AG04450 (cell line): Measurements from ENCODE around the gene MAML2. TPM values are rescaled to one million over a fixed set of nuclear protein-coding genes. Genes with fewer than 3 reads are reported as not detected.

Experiments used
- CTCF ChIA-PET: fragments of 300-600, 350-600 bp; formaldehyde crosslinking; extraction: SDS; loops from one replicate; lab custom pipeline; 2022; ENCODE audit warnings: antibody characterized with exemption, inconsistent platforms; lab: Charles Lee
- POLR2A ChIA-PET: fragments of 350-600 bp; formaldehyde crosslinking; extraction: SDS; loops from one replicate; lab custom pipeline; 2021; ENCODE audit warnings: antibody characterized with exemption, inconsistent platforms; lab: Yijun Ruan, JAX
- DNase-seq: peaks from one replicate; pipeline ENCODE4 v3.0.0-alpha.2; 2011; ENCODE audit warnings: low read depth, low spot score
- H3K27ac ChIP-seq: one replicate; pipeline ENCODE4 v1.5.1; 2012; ENCODE audit warnings: low read depth, low read length, control low read depth
- H3K27me3 ChIP-seq: one replicate; pipeline ENCODE4 v1.6.0; 2012; ENCODE audit warnings: low read length; ENCODE audit not compliant: control insufficient read depth, insufficient read depth
- H3K4me3 ChIP-seq: 2 replicates; pipeline ENCODE4 v1.5.1; 2011; ENCODE audit warnings: mild to moderate bottlenecking, low read depth, low read length, control low read depth
- H3K9me3 ChIP-seq: 2 replicates; pipeline ENCODE4 v1.5.1; 2012; ENCODE audit warnings: low read length; ENCODE audit not compliant: control insufficient read depth, insufficient read depth
- CTCF ChIP-seq: IDR thresholded peaks from 2 replicates; pipeline ENCODE4 v1.5.1; 2011; ENCODE audit warnings: low read depth, low read length, control low read depth, inconsistent platforms
- polyA plus RNA-seq: library from polyadenylated mRNA; depleted of rRNA; stranded (reverse); fragments of >200 nt; gene quantifications from 2 replicates; pipeline ENCODE4 v1.2.3, GENCODE V29; 2011

MAML2 gene
- polyA plus RNA-seq, 1 experiment, result 23.0 TPM

GRCh38 chr11:96167787-96168186 is 175.2 kb downstream of the MAML2 start:
- no peak for DNase-seq
- Histone ChIP-seq H3K27me3 (no peaks in the 10 kb centered on the region), H3K4me3 (no peak overlapping the region), H3K9me3 (no peaks in the 10 kb centered on the region), H3K27ac (no peak overlapping the region)
- ChIA-PET POLR2A (no interaction called here), CTCF (no interaction called here)
- no peak for TF ChIP-seq CTCF

GRCh38 chr11:96167203-96167758 is 175.7 kb downstream of the MAML2 start:
- H3K27me3 ChIP-seq, result no peaks in the 10 kb centered on the region
- H3K27ac ChIP-seq, result no peak overlapping the region
- no peaks in the 10 kb centered on the region for H3K9me3 ChIP-seq
- no peak for TF ChIP-seq CTCF
- no peak overlapping the region for H3K4me3 ChIP-seq
- ChIA-PET CTCF (interaction anchor here (1.2 kb wide), 1 partner anchor 333 kb away, joined by 4 read pairs; no protein-coding TSS in a partner anchor), POLR2A (no interaction called here)
- no peak for DNase-seq

GRCh38 chr11:96162816-96163499 is 180.0 kb downstream of the MAML2 start:
- POLR2A ChIA-PET, result interaction anchor here (0.6 to 1.5 kb wide), 7 partner anchors 26 to 373 kb away, joined by 3 to 12 read pairs (median 6); partner anchors contain the start of genes CCDC82, FAM76B, JRKL and MAML2

GRCh38 chr11:96161307-96162089 is 181.5 kb downstream of the MAML2 start:
- Histone ChIP-seq H3K27me3 (no peaks in the 10 kb centered on the region), H3K27ac (peak overlapping the region; percentile 84), H3K4me3 (no peak overlapping the region), H3K9me3 (no peaks in the 10 kb centered on the region)
- CTCF ChIA-PET, result interaction anchor here (1.3 to 3.7 kb wide), 3 partner anchors 102 to 325 kb away, joined by 3 to 43 read pairs (median 13); partner anchors contain the start of gene MAML2
- no peak for TF ChIP-seq CTCF
- POLR2A ChIA-PET, result interaction anchor here (1.3 kb wide), 1 partner anchor 11 kb away, joined by 7 read pairs; no protein-coding TSS in a partner anchor
- no peak for DNase-seq

More at GRCh38 chr11:96162816-96163499, 180.0 kb downstream of the MAML2 start:
- CTCF ChIA-PET, result interaction anchor here (0.8 to 3.7 kb wide), 8 partner anchors 9 to 327 kb away, joined by 3 to 43 read pairs (median 6); partner anchors contain the start of gene MAML2
- H3K4me3 ChIP-seq, result peak overlapping the region; percentile 10; the same call in 1 of the 2 replicates
- peak; percentile 76 for DNase-seq
- peak overlapping the region; percentile 87 for H3K27ac ChIP-seq
- H3K9me3 ChIP-seq, result no peaks in the 10 kb centered on the region
- no peak for TF ChIP-seq CTCF
- H3K27me3 ChIP-seq, result no peaks in the 10 kb centered on the region
